IPS-20b (cell line): ENCODE data around the gene TMEM269.
"Not testable (repeated sequence)": the region's sequence is repeated elsewhere in the genome, so short reads cannot be mapped to it uniquely, and the experiment has no call there.

ENCODE experiments used
- H3K27ac ChIP-seq: one replicate; pipeline ENCODE4 v1.5.1; 2013; ENCODE audit warnings: low read length
- H3K27me3 ChIP-seq: 2 replicates; pipeline ENCODE4 v1.6.1; 2013; ENCODE audit warnings: mild to moderate bottlenecking, low read length, inconsistent platforms; ENCODE audit not compliant: insufficient read depth
- H3K36me3 ChIP-seq: 2 replicates; pipeline ENCODE4 v1.6.1; 2013; ENCODE audit warnings: low read depth, mild to moderate bottlenecking, inconsistent platforms, low read length, moderate library complexity; ENCODE audit not compliant: insufficient read depth
- H3K4me1 ChIP-seq: 2 replicates; pipeline ENCODE4 v1.6.1; 2013; ENCODE audit warnings: mild to moderate bottlenecking, control low read depth, inconsistent platforms, low read length, moderate library complexity; ENCODE audit not compliant: insufficient read depth
- H3K4me3 ChIP-seq: 2 replicates; pipeline ENCODE4 v1.5.1; 2013; ENCODE audit warnings: mild to moderate bottlenecking, low read length, inconsistent platforms
- H3K9ac ChIP-seq: 2 replicates; pipeline ENCODE4 v1.6.1; 2013; ENCODE audit warnings: low read depth, mild to moderate bottlenecking, inconsistent platforms, low read length, moderate library complexity
- H3K9me3 ChIP-seq: 2 replicates; pipeline ENCODE4 v1.6.1; 2013; ENCODE audit warnings: mild to moderate bottlenecking, low read depth, low read length, inconsistent platforms; ENCODE audit not compliant: insufficient read depth

The TMEM269 gene

DNA sequence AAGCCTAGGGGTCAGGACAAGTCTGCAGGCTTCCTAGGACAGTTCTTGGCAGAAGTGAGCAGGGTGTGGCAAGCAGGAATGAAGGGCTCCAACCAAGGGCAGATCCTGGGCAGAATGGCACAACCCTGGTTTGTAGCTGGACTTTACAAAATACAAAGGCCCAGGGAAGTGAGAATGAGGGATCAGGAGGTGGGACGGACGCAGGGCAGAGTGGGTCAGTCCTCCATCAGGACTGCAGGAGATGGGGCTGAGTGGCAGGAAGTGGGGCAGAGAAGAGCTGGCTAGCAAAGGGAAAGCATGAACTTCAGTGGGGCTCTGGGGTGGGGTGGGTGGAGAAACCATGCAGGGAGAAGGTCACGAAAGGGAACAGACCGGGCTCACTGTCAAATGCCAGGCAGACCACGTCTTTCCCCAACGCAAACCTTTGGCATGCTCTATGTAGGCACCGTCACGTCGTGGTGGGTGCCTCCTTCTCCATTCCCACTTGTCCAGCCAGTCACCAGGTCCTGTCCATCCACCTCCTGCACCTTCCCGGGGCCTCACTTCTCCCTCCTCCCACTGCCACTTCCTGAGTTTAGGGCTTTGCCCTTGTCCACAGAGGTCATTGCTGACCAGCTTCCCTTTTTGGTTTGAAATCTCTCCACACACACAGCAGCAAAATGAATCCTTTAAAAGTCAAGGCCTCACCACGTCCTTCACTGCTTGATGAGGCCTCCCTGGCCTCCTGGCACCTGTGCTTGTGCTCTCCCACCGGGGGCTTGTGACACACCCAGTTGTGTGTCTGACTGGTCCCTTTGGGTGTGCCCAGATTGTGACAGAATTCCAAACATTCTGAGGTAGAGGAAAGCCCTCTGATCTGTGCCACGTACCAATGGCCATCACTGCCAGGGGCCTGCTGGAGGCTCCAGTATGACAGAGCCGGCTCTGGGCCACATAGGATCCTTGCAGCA, 36.1 kb upstream of the TMEM269 start:
- H3K4me1 ChIP-seq, result no peaks in the 10 kb centered on the region
- H3K27me3 ChIP-seq, result no peaks in the 10 kb centered on the region
- no peak overlapping the region for H3K9ac ChIP-seq
- no peak overlapping the region for H3K27ac ChIP-seq
- H3K36me3 ChIP-seq, result peaks cover 75% of the 10 kb centered on the region
- H3K9me3 ChIP-seq, result no peaks in the 10 kb centered on the region
- H3K4me3 ChIP-seq, result no peak overlapping the region

DNA sequence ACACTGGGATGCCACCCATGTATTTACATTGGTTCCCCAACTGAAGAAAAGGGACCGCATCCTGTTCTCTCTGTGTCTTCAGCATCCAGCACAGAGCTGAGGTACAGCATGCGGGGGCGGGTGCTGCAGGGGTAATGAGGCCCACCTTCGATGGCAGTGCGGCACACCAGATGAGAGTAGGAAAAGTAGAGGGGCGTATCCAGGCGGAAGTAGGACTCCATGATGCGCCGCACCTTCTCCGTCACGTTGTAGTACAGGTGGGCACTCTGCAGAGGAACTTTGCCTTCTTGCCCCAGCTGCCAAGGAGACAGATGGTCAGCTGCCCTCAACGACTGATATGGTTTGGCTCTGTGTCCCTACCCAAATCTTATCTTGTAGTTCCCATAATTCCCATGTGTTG, 34.8 kb upstream of the TMEM269 start:
- Histone ChIP-seq H3K9ac (no peak overlapping the region), H3K4me3 (no peak overlapping the region), H3K4me1 (no peaks in the 10 kb centered on the region), H3K9me3 (no peaks in the 10 kb centered on the region), H3K27me3 (no peaks in the 10 kb centered on the region), H3K36me3 (peaks cover 88% of the 10 kb centered on the region), H3K27ac (no peak overlapping the region)

DNA sequence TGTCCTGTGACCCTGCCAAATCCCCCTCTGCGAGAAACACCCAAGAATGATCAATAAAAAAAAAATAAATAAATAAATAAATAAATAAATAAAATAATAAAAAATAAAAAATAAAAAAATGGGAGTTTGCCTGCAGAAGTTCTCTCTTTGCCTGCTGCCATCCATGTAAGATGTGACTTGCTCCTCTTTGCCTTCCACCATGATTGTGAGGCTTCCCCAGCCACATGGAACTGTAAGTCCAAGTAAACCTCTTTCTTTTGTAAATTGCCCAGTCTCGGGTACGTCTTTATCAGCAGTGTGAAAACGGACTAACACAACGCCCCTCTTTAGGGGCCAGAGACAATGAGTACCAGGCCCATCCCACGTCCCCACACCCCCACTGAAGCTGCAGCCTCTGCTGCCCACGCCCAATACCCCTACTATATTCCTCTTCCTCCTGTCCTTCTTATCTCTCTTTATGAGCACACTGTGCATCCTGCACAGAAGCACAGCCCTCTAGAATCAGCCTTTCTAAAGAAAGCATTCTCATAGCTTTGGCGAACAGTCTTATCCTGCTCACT, 33.2 kb upstream of the TMEM269 start:
- peaks cover 89% of the 10 kb centered on the region for H3K36me3 ChIP-seq
- H3K27me3 ChIP-seq, H3K4me1 ChIP-seq, H3K9ac ChIP-seq, H3K4me3 ChIP-seq, H3K9me3 ChIP-seq, H3K27ac ChIP-seq: not testable (repeated sequence)

DNA sequence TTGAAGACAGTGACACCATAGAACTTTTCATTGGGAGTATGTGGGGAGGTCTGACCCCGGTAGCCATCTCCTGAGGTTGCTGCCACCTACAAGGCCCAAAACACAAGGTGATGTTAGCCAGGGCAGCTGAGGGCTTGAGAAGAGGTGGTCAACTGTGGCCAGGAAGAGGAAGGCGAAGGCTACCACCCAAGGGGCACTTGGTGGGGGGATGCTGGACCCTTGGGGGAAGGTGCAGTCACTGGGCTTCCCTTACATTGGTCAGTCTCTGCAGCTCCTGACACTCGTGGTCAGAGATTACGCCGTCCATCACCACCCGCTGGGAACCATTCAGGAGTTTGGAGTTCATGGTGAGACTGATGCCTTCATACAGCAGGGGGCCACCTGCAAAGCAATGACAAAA, 32.5 kb upstream of the TMEM269 start:
- Histone ChIP-seq H3K9me3 (no peaks in the 10 kb centered on the region), H3K9ac (no peak overlapping the region), H3K27ac (no peak overlapping the region), H3K36me3 (peaks cover 86% of the 10 kb centered on the region), H3K4me3 (no peak overlapping the region), H3K4me1 (no peaks in the 10 kb centered on the region), H3K27me3 (no peaks in the 10 kb centered on the region)

DNA sequence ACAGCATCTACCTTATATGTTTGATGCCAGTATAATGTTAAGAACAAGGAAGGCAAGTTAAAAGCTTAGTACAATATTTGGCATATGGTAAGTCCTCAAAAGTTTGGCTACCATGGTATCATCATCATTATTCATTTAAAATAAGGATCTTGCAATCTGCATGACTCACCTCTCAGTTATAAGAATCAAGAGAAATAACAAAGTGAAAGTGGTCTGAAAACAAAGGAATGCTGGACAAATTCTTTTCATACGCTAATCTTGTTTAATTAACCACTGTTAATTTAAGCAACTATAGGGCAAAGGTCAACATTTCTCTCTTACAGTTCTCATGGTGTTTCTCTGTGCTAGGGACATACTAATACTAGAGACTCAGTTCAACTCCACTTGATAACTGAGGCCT, 31.7 kb upstream of the TMEM269 start:
- Histone ChIP-seq H3K27me3 (no peaks in the 10 kb centered on the region), H3K4me1 (no peaks in the 10 kb centered on the region), H3K36me3 (peaks cover 86% of the 10 kb centered on the region), H3K9ac (no peak overlapping the region), H3K4me3 (no peak overlapping the region), H3K9me3 (no peaks in the 10 kb centered on the region), H3K27ac (no peak overlapping the region)

DNA sequence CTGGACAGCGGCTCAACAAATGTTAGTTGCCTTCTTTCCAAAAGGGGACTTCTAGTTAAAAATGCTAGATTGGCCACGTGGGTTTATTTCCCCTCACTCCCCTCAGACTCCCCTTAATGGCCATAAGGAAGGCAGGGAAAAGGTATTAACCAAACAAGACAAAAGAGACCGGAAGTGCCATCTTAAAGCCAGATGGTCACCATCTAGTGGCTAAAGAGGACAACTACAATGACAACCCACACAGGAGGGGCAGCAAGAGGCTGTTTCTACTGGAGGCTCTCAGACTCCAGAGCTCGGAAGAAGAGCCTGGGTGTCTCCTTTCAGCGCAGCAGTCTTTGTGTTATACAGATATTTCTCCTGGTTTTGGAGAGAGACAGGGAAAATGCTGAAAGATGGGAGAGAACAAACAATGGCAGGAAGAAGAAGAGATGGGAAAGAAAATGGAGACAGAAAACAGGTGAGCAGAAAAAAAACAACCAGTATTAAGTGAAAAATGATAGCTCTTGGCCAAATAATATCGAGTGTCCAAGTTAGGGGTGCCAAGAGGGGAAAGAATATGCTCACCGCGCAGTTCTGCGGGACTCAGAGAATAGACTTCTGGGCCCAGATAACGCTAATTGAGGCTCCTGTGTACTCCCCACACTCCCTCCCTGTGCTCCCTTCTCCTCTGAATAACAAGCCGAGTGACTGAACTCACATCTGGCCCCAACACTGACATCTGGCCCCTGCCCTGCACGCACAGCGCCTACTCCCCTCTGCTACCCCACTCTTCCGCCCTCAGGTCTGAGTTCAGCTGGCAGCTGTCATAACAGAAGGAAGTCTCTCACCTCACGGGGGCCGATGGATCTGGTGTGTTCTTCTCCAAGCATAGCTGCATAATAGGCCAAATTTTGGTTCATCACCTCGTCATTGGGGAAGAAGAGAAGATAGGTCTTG, 27.6 kb upstream of the TMEM269 start:
- Histone ChIP-seq H3K36me3 (peaks cover 81% of the 10 kb centered on the region), H3K9ac (no peak overlapping the region)

DNA sequence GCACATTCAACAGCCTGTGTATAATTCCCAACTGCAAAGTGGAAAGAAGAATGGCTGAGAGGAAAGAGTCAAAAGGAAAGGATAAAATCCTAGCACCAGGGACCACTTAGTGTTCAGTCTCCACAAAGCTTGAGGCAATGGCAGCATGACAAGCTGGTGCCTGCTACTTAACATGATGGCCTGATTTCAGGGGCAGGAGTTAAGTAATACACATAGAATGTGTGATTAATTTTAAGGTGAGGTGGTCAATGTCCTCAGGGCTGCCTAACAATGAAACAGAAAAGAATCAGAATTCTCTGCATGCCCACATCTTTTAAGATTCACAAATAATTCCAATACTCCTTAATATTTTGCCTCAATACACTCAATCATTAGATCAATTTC, 26.9 kb upstream of the TMEM269 start:
- H3K27me3 ChIP-seq, result no peaks in the 10 kb centered on the region
- peaks cover 80% of the 10 kb centered on the region for H3K36me3 ChIP-seq
- no peak overlapping the region for H3K4me3 ChIP-seq
- H3K9ac ChIP-seq, result no peak overlapping the region
- no peak overlapping the region for H3K27ac ChIP-seq
- no peaks in the 10 kb centered on the region for H3K9me3 ChIP-seq
- no peaks in the 10 kb centered on the region for H3K4me1 ChIP-seq

More for the DNA sequence above, 27.6 kb upstream of the TMEM269 start:
- H3K4me3 ChIP-seq, result no peak overlapping the region
- H3K27me3 ChIP-seq, result no peaks in the 10 kb centered on the region
- H3K4me1 ChIP-seq, result no peaks in the 10 kb centered on the region
- no peaks in the 10 kb centered on the region for H3K9me3 ChIP-seq
- H3K27ac ChIP-seq, result no peak overlapping the region

DNA sequence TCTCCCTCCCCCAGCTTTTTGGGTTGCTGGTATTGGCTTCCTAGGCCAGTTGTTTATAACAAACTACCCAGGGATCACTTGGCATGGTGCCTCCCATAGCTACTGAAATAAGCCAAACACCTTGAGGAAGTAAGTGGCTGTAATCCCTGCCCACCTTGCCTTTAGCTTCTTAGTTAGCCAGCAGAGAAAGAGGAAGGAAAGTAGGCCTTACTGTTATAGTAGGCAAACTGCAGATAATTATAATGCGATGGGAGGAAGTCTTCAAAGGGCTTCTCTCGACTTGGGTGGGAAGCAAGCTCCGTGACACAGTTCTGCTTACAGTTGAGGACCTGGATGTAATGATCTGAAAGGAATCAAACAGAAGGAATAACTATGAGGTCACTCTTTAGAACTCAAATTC, 26.1 kb upstream of the TMEM269 start:
- Histone ChIP-seq H3K36me3 (peaks cover 72% of the 10 kb centered on the region), H3K4me3 (no peak overlapping the region), H3K27ac (no peak overlapping the region), H3K27me3 (no peaks in the 10 kb centered on the region), H3K9me3 (no peaks in the 10 kb centered on the region), H3K4me1 (no peaks in the 10 kb centered on the region), H3K9ac (no peak overlapping the region)

DNA sequence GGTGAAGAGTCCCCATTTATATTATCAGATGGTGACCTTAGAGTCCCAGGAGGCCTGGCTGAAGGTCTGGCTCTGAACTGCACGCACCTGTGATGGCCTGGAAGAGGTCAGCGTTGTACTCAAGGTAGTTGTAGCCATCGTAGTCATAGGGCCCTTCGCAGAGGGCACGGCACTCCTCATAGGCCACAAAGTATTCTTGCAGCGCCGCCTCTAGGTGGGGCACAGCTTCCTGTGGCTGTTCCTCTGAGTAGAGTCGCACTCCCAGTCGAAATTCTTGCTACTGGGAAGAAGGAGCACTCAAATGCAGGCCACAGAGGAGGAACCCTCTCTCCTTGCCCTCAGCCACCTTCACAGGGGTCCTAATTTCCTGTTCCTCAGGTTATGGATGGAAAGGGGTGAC, 25.7 kb upstream of the TMEM269 start:
- Histone ChIP-seq H3K27ac (no peak overlapping the region), H3K9me3 (no peaks in the 10 kb centered on the region), H3K4me3 (no peak overlapping the region), H3K36me3 (peaks cover 68% of the 10 kb centered on the region), H3K4me1 (no peaks in the 10 kb centered on the region), H3K9ac (no peak overlapping the region), H3K27me3 (no peaks in the 10 kb centered on the region)

DNA sequence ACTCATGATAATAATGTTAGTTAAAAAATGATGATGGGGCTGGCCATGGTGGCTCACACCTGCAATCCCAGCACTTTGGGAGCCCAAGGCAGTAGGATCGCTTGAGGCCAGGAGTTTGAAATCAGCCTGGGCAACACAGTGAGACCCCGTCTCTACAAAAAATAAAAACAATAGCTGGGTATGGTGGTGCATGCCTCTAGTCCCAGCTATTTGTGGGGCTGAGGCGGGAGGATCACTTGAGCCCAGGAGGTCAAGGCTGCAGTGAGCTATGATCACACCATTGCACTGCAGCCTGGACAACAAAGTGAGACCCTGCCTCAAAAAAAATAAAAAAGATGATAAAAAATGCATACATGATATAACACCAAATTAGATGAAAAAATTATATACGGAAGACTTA, 23.2 kb upstream of the TMEM269 start:
- no peaks in the 10 kb centered on the region for H3K9me3 ChIP-seq
- H3K27ac ChIP-seq, result no peak overlapping the region
- H3K4me3 ChIP-seq, result no peak overlapping the region
- H3K36me3 ChIP-seq, result peaks cover 43% of the 10 kb centered on the region
- peaks cover 13% of the 10 kb centered on the region; the same call in 1 of the 2 replicates for H3K4me1 ChIP-seq
- no peaks in the 10 kb centered on the region for H3K27me3 ChIP-seq
- H3K9ac ChIP-seq, result no peak overlapping the region

DNA sequence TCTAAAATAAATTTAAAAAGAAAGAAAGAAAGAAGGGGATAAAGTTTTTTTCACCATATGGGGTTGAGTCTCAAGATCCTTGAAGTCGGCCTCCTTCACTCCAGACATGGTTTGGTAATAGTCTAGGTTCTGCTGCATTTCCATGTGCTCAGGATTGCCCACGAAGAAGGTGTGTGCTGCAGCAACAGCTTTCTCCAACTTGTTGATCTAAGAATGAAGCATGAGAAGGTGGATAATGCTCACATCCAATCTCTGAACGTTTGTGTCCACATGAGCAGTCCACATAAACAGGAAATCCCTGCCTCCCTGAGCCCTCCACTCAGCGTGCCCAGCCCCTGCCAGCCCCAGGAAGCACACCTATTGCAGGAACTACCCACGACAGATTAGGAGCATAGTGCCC, 22.5 kb upstream of the TMEM269 start:
- H3K27me3 ChIP-seq, result no peaks in the 10 kb centered on the region
- H3K9me3 ChIP-seq, result no peaks in the 10 kb centered on the region
- H3K27ac ChIP-seq, result no peak overlapping the region
- H3K4me1 ChIP-seq, result peaks cover 13% of the 10 kb centered on the region; the same call in 1 of the 2 replicates
- H3K9ac ChIP-seq, result no peak overlapping the region
- peaks cover 38% of the 10 kb centered on the region for H3K36me3 ChIP-seq
- no peak overlapping the region for H3K4me3 ChIP-seq
